GM13977 (cell line): ENCODE measurements around the gene LPAR6.
"Not testable (repeated sequence)": the region's sequence is repeated elsewhere in the genome, so short reads cannot be mapped to it uniquely, and the experiment has no call there.

Experiments used
- DNase-seq: peaks from one replicate; pipeline ENCODE4 v3.0.0; 2012; ENCODE audit warnings: low spot score
- CTCF ChIP-seq: IDR thresholded peaks from 2 replicates; pipeline ENCODE4 v1.5.1; 2012; ENCODE audit warnings: mild to moderate bottlenecking, control low read depth; ENCODE audit not compliant: insufficient read depth; ENCODE audit errors: extremely low read depth, missing control alignments
- in situ Hi-C: fragments of 300-500 bp; cut with MboI; formaldehyde crosslinking; loops from one replicate; pipeline ENCODE4 v1.12.0; 2022; ENCODE audit warnings: low sequenced_read_pairs, low pct_unique_long_range_greater_than_20kb, mixed read lengths, inconsistent platforms; ENCODE audit not compliant: unreplicated experiment

LPAR6 gene

GRCh38 chr13:48431987-48432615, 19.2 kb upstream of the LPAR6 start:
- TF ChIP-seq CTCF, result no peak
- DNase-seq, result no peak
- in situ Hi-C loops, result no loop called here

GRCh38 chr13:48431431-48431830, 18.5 kb upstream of the LPAR6 start:
- no peak for DNase-seq
- TF ChIP-seq CTCF, result no peak
- in situ Hi-C loops, result no loop called here

- DNase-seq, result no peak
- TF ChIP-seq CTCF, result no peak
- in situ Hi-C loops, result no loop called here
Observed at GRCh38 chr13:48429886-48430285, 17.0 kb upstream of the LPAR6 start.

- no peak for DNase-seq
- no peak for TF ChIP-seq CTCF
- in situ Hi-C loops, result no loop called here
Observed at GRCh38 chr13:48429036-48429435, 16.1 kb upstream of the LPAR6 start.

- in situ Hi-C loops, DNase-seq: not testable (repeated sequence)
Observed at GRCh38 chr13:48426755-48427298, 13.9 kb upstream of the LPAR6 start.

GRCh38 chr13:48426052-48426451, 13.1 kb upstream of the LPAR6 start:
- in situ Hi-C loops, result no loop called here
- no peak for DNase-seq
- TF ChIP-seq CTCF, result no peak

- no peak for DNase-seq
- in situ Hi-C loops, result no loop called here
- no peak for TF ChIP-seq CTCF
Observed at GRCh38 chr13:48424212-48424611, 11.3 kb upstream of the LPAR6 start.

GRCh38 chr13:48422003-48422402, 9.1 kb upstream of the LPAR6 start:
- DNase-seq, in situ Hi-C loops: not testable (repeated sequence)
